Activated T-cell treated with anti-CD3 and anti-CD28 coated beads, Interleukin-2, amount 50 U/mL, for 4 hours (primary cell): ENCODE data around the gene RMI2. TPM values are rescaled to one million over a fixed set of nuclear protein-coding genes. Genes with fewer than 3 reads are reported as not detected.
A peak's percentile ranks its signal among the peaks of the same experiment; 100 is the strongest.
"Not testable (repeated sequence)": the region's sequence is repeated elsewhere in the genome, so short reads cannot be mapped to it uniquely, and the experiment has no call there.

Source experiments
- ATAC-seq, 2 donors: fragments of 200-7000 bp; cut with Tn5 transposase; one replicate each; pipeline ENCODE4 v1.10.0; 2021
- DNase-seq: peaks from one replicate; pipeline ENCODE4 v3.0.0-alpha.2; 2020
- H3K27me3 Mint-ChIP-seq: one replicate; pipeline ENCODE4 v1.8.0; 2021; ENCODE audit warnings: low read depth, mixed read lengths
- H3K36me3 Mint-ChIP-seq: one replicate; pipeline ENCODE4 v1.8.0; 2022; ENCODE audit warnings: mixed read lengths; ENCODE audit not compliant: insufficient read depth
- H3K4me1 Mint-ChIP-seq: one replicate; pipeline ENCODE4 v1.8.0; 2021; ENCODE audit warnings: low read depth, mixed read lengths
- H3K4me3 Mint-ChIP-seq: one replicate; pipeline ENCODE4 v1.8.0; 2021; ENCODE audit warnings: mild to moderate bottlenecking, moderate library complexity, mixed read lengths
- H3K9me3 Mint-ChIP-seq: one replicate; pipeline ENCODE4 v1.8.0; 2021; ENCODE audit warnings: mixed read lengths
- total RNA-seq, 3 donors: library from RNA; stranded (reverse); gene quantifications; one replicate each; pipeline ENCODE4 v1.2.1, GENCODE V29; 2021

RMI2 gene
- total RNA-seq, 3 donors from 2014 or later, result 5.5 to 12.9 (median 12.8) TPM

DNA sequence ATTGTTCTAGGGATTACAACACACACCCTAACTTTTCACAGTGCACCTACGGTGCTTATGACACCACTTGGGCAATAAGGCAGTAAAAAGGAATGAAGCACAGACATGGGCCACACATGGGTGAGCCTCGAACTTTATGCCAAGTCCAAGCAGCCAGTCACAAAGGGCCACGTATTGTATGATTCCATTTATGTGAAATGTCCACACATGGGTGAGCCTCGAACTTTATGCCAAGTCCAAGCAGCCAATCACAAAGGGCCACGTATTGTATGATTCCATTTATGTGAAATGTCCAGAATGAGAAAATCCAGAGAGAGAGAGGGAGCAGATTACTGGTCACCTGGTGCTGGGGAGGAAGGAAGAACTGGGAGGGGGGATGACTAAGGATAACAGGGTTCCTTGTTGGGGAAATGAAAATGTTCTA, 22.2 kb downstream of the RMI2 start:
- Mint-ChIP-seq H3K4me1 (peaks cover 28% of the 10 kb centered on the region), H3K4me3 (no peak overlapping the region), H3K27me3 (no peaks in the 10 kb centered on the region), H3K9me3 (no peaks in the 10 kb centered on the region), H3K36me3 (no peaks in the 10 kb centered on the region)
- DNase-seq (no peak), ATAC-seq (no peak)

GRCh38 chr16:11370084-11370931, 25.0 kb downstream of the RMI2 start:
- Mint-ChIP-seq H3K36me3 (no peaks in the 10 kb centered on the region), H3K9me3 (no peaks in the 10 kb centered on the region), H3K27me3 (no peaks in the 10 kb centered on the region), H3K4me1 (peaks cover 12% of the 10 kb centered on the region), H3K4me3 (no peak overlapping the region)
- ATAC-seq (peak in 1 of 2 donors; percentile 43), DNase-seq (no peak)

DNA sequence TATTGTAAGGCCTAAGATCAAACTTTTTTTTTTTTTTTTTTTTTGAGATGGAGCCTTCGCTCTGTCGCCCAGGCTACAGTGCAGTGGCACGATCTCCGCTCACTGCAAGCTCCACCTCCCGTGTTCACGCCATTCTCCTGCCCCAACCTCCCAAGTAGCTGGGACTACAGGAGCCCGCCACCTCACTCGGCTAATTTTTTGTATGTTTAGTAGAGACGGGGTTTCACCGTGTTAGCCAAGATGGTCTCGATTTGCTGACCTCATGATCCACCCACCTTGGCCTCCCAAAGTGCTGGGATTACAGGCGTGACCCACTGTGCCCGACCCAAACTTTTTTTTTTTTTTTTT, 25.6 kb downstream of the RMI2 start:
- peaks cover 12% of the 10 kb centered on the region for H3K4me1 Mint-ChIP-seq
- H3K4me3 Mint-ChIP-seq, DNase-seq, ATAC-seq, H3K36me3 Mint-ChIP-seq, H3K27me3 Mint-ChIP-seq, H3K9me3 Mint-ChIP-seq: not testable (repeated sequence)

DNA sequence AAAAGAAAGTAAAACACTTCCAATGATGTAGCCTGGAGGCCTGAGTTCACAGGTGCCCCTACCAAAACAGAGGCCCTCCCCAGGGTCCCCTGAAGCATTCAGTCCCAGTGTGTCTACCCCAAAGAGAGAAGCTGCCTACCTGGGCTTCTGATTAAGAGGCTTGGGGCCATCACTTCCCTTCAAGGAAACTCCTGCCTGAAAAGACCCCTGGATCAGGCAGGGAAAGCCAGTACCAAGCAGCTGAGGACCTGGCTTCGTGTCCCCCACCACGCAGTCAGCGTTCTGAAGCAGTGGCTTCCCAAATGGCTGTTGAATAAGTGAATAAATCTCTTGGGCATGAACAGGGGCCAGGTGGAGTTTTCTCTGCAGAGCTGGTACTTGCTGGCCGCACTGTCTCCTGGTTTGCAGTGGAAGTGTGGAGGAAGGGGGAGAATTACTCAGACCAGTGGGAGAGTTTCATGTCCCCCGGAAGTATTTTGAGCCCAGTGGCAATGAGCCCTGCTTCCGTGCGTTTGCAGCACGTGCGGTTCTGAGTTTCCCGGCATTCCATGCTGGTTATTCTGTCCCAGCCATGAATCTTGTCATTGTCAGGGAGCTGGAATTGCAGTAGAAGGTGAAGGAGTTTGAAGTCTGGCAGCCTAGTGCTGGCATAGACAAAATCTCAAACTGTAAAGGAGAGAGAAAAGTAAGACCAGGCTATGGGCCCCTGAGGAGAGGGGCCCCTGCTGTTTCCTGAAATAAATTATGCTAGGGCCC, 27.0 kb downstream of the RMI2 start:
- ATAC-seq (no peak), DNase-seq (no peak)
- Mint-ChIP-seq H3K27me3 (no peaks in the 10 kb centered on the region), H3K9me3 (no peaks in the 10 kb centered on the region), H3K4me1 (peaks cover 12% of the 10 kb centered on the region), H3K36me3 (no peaks in the 10 kb centered on the region), H3K4me3 (no peak overlapping the region)

DNA sequence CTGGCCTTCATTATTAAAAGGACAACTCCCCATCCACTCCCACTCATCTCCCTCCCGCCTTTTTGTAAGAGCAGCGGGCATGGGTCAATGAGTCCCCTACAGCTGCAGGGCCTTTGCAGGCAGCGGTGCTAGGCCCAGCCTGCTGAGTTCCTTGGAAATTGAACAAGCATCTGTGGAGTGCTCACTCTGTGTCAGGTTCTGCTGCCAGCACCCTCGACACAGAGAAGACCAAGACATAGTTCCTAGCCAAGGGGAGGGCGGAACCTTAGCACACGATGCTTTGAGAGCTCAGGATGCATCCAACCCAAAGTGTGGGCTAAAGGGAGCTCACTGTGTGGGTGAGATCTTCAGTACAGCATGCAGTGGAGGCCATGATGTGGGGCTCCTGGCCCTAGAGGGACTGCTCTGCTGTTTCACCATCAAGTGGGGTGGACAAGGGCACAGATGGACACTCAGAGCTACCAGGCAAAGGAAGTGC, 27.6 kb downstream of the RMI2 start:
- H3K36me3 Mint-ChIP-seq, result no peaks in the 10 kb centered on the region
- no peaks in the 10 kb centered on the region for H3K27me3 Mint-ChIP-seq
- peaks cover 12% of the 10 kb centered on the region for H3K4me1 Mint-ChIP-seq
- ATAC-seq (no peak), DNase-seq (no peak)
- H3K4me3 Mint-ChIP-seq, result no peak overlapping the region
- no peaks in the 10 kb centered on the region for H3K9me3 Mint-ChIP-seq

GRCh38 chr16:11374255-11374654, 29.0 kb downstream of the RMI2 start:
- H3K36me3 Mint-ChIP-seq, result no peaks in the 10 kb centered on the region
- no peaks in the 10 kb centered on the region for H3K27me3 Mint-ChIP-seq
- H3K9me3 Mint-ChIP-seq, result no peaks in the 10 kb centered on the region

GRCh38 chr16:11377154-11377553, 31.9 kb downstream of the RMI2 start:
- no peaks in the 10 kb centered on the region for H3K9me3 Mint-ChIP-seq
- ATAC-seq, result no peak

More at GRCh38 chr16:11374255-11374654, 29.0 kb downstream of the RMI2 start:
- DNase-seq (no peak), ATAC-seq (no peak)
- Mint-ChIP-seq H3K4me3 (no peak overlapping the region), H3K4me1 (peaks cover 19% of the 10 kb centered on the region)

GRCh38 chr16:11378951-11379350, 33.7 kb downstream of the RMI2 start:
- H3K4me3 Mint-ChIP-seq, result peak overlapping the region; percentile 46
- peaks cover 10% of the 10 kb centered on the region for H3K36me3 Mint-ChIP-seq
- H3K9me3 Mint-ChIP-seq, ATAC-seq, DNase-seq, H3K27me3 Mint-ChIP-seq: not testable (repeated sequence)
- peaks cover 16% of the 10 kb centered on the region for H3K4me1 Mint-ChIP-seq

More at GRCh38 chr16:11377154-11377553, 31.9 kb downstream of the RMI2 start:
- H3K4me3 Mint-ChIP-seq, result no peak overlapping the region
- H3K36me3 Mint-ChIP-seq, result peaks cover 5% of the 10 kb centered on the region
- H3K4me1 Mint-ChIP-seq, result peaks cover 16% of the 10 kb centered on the region
- DNase-seq, result no peak
- H3K27me3 Mint-ChIP-seq, result peaks cover under 1% of the 10 kb centered on the region

- Mint-ChIP-seq H3K4me3 (peak overlapping the region; percentile 46), H3K4me1 (peaks cover 16% of the 10 kb centered on the region), H3K9me3 (no peaks in the 10 kb centered on the region), H3K36me3 (peaks cover 10% of the 10 kb centered on the region), H3K27me3 (peaks cover 3% of the 10 kb centered on the region)
- ATAC-seq, result peak; percentile 86 to 94
- DNase-seq, result no peak
Measured at GRCh38 chr16:11379420-11379819, 34.2 kb downstream of the RMI2 start.

- no peak for DNase-seq
- Mint-ChIP-seq H3K36me3 (peaks cover 10% of the 10 kb centered on the region), H3K4me1 (peaks cover 16% of the 10 kb centered on the region), H3K4me3 (no peak overlapping the region), H3K9me3 (no peaks in the 10 kb centered on the region), H3K27me3 (peaks cover 3% of the 10 kb centered on the region)
- no peak for ATAC-seq
Measured at GRCh38 chr16:11380836-11381235, 35.6 kb downstream of the RMI2 start.

- DNase-seq (no peak), ATAC-seq (no peak)
- peaks cover 3% of the 10 kb centered on the region for H3K27me3 Mint-ChIP-seq
- peaks cover 15% of the 10 kb centered on the region for H3K4me1 Mint-ChIP-seq
- H3K36me3 Mint-ChIP-seq, result peaks cover 10% of the 10 kb centered on the region
- H3K9me3 Mint-ChIP-seq, result no peaks in the 10 kb centered on the region
- no peak overlapping the region for H3K4me3 Mint-ChIP-seq
Measured at GRCh38 chr16:11383481-11384183, 38.4 kb downstream of the RMI2 start.

DNA sequence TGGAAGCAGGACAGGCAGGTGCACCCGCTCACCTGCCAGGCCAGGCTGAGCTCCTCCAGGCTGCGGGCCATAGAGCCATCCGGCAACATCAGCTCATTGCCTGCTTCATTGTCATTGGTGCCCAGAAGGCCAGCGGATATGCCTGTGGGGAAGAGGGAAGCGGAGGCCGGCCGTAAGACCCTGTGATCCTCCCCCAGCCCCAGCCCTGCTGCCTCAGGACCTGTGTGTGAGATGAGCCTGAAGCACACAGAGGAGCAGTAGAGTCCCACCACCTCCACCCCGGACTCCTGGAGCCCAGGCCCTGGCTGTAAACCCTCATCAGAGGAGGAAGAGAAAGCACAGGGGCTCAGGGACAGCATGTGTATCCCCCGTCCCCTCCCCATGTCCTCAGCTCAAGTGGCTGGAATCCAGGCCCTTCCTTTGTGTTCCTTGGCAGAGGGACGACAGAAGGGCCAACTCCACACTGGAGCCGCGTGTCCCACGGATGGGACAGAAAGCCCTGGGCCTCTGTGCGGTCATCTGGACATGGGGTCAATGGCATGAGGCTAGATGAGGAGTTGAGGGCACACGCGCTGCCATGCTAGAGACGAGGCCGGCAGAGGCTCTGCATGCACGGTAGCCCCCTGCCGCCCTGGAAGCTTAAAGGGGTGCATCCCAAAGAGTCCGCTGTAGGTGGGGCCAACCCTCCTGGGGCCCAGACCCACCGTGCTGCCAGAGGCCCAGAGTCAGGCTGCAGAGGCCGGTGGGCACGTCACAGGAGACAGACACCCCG, 39.1 kb downstream of the RMI2 start:
- DNase-seq, result no peak
- Mint-ChIP-seq H3K27me3 (peaks cover 3% of the 10 kb centered on the region), H3K4me3 (no peak overlapping the region), H3K4me1 (peaks cover 8% of the 10 kb centered on the region), H3K36me3 (peaks cover 10% of the 10 kb centered on the region), H3K9me3 (no peaks in the 10 kb centered on the region)
- no peak for ATAC-seq

- no peak overlapping the region for H3K4me3 Mint-ChIP-seq
- H3K36me3 Mint-ChIP-seq, result peaks cover 10% of the 10 kb centered on the region
- ATAC-seq, result no peak
- peaks cover 4% of the 10 kb centered on the region for H3K4me1 Mint-ChIP-seq
- DNase-seq, result no peak
- peaks cover 3% of the 10 kb centered on the region for H3K27me3 Mint-ChIP-seq
- no peaks in the 10 kb centered on the region for H3K9me3 Mint-ChIP-seq
Measured at GRCh38 chr16:11384956-11385586, 39.8 kb downstream of the RMI2 start.
